ENCODE measurements around the gene BARHL2. TPM values are rescaled to one million over a fixed set of nuclear protein-coding genes. Genes with fewer than 3 reads are reported as not detected.

Gene BARHL2
- total and polyA plus RNA-seq, 2 donors (not counting 3 experiments of a cell fraction or from before 2014, with no cell fraction given): not detected

DNA sequence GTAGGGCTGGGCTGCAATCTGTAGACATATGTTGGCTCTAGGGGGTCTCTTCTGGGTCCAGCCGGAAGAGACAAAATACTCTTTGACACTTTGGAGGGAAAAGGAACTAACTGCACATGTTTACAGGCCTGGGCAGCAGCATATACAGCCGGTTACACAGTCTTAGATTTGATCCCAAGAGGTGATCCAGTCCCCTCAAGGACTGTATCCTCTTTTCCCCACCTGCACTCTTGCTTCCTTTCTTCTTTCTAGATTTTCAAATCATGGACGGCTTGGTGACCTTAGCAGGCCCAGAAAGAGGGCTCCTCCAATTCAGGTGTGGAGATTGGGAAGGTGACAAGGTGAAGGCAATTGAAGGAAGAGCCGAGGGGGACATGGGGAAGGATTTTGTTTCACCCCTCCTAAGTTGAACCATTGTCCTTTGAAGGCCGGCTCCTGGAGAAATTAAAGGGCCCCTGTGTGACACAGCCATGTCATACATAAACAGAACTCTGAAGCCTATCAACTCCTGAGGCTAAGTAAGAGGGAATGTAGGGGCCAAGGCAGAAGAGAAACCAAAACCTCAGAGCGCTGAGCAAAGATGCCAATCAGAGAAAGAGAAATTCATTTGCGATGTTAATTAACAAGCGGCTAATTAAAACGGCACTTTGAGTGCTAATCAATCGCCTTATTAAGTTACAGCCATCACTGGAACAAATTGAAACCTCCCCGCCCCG is 5.9 kb upstream of the BARHL2 start:
- H3K4me3 ChIP-seq (replicated peaks in 1 of 3; ENCODE audit: insufficient read depth in 1 of 3, low read depth in 1 of 3, low read length in 3 of 3): no peak overlapping the region
- peaks cover 2% of the 10 kb centered on the region for H3K4me1 ChIP-seq (ENCODE audit: control insufficient read depth, extremely low read depth, insufficient read depth, low read length)
- ChIA-PET CTCF (interaction anchor here (1.3 to 4.8 kb wide), 4 partner anchors 12 to 443 kb away, joined by 7 to 117 read pairs (median 42); no protein-coding TSS in a partner anchor), POLR2A (no interaction called here)
- H3K9me1 ChIP-seq (replicated peaks; ENCODE audit: control insufficient read depth, extremely low read depth, insufficient read depth, low read length): no peaks in the 10 kb centered on the region
- H3K4me2 ChIP-seq (ENCODE audit: insufficient read depth, low read length): no peak overlapping the region
- H3K79me2 ChIP-seq (ENCODE audit: control insufficient read depth, insufficient read depth, low read length): no peaks in the 10 kb centered on the region
- H3K27ac ChIP-seq (ENCODE audit: insufficient read depth, low read depth, low read length): no peak overlapping the region
- H3K27me3 ChIP-seq (ENCODE audit: control insufficient read depth in 2 of 2, insufficient read depth in 2 of 2, low read length in 2 of 2): peaks cover 92 to 99% of the 10 kb centered on the region in 2 experiments
- dilution Hi-C loops (cut with MboI; ENCODE audit: extremely low pct_ligation_motif_present, low sequenced_read_pairs): no loop called here
- H3K9ac ChIP-seq (replicated peaks; ENCODE audit: extremely low read depth, insufficient read depth, low read length): no peak overlapping the region
- no peak for FAIRE-seq
- H3K36me3 ChIP-seq (ENCODE audit: control insufficient read depth in 2 of 2, extremely low read depth in 1 of 2, insufficient read depth in 2 of 2, low read length in 2 of 2): no peaks in the 10 kb centered on the region
- H3K9me3 ChIP-seq (replicated peaks; ENCODE audit: control insufficient read depth, insufficient read depth, low read length): no peaks in the 10 kb centered on the region
- BruUV-seq (replicated peaks): no TSS peak
- H2AFZ ChIP-seq (ENCODE audit: low read depth, low read length): no peak overlapping the region
- H4K20me1 ChIP-seq (replicated peaks; ENCODE audit: control insufficient read depth, extremely low read depth, insufficient read depth, low read length): no peaks in the 10 kb centered on the region
- TF ChIP-seq GATA2 (IDR thresholded peaks at IDR 0.05; ENCODE audit: insufficient read depth, insufficient read length, low read depth, low read length): no peak
- no peak for TF ChIP-seq POLR2A (IDR thresholded peaks at IDR 0.05; ENCODE audit: low read depth, low read length)
- TF ChIP-seq JUN (IDR thresholded peaks at IDR 0.05; ENCODE audit: borderline replicate concordance, insufficient read depth, insufficient read length, low read depth): no peak
- TF ChIP-seq POLR2AphosphoS5 (IDR thresholded peaks at IDR 0.05; ENCODE audit: insufficient read depth, low read depth, low read length): no peak
- no peak for TF ChIP-seq FOS (IDR thresholded peaks at IDR 0.05; ENCODE audit: borderline replicate concordance, insufficient read depth, low read length)
- TF ChIP-seq, protein P1, sequence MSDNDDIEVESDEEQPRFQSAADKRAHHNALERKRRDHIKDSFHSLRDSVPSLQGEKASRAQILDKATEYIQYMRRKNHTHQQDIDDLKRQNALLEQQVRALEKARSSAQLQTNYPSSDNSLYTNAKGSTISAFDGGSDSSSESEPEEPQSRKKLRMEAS (IDR thresholded peaks at IDR 0.05; ENCODE audit: insufficient read depth, insufficient read length): no peak
- TF ChIP-seq MYC (IDR thresholded peaks at IDR 0.05; ENCODE audit: low read depth, low read length): no peak
- no peak for DNase-seq (ENCODE audit: low read depth, low spot score)
- intact Hi-C loops (cut with micrococcal nuclease): loop anchor here (2.0 to 5.0 kb wide), 2 partner anchors 298 to 554 kb away; no protein-coding TSS in a partner anchor

Measured in endothelial cell of umbilical vein (primary cell).